Karpas-422 (cell line): Measurements from ENCODE around the gene ST3GAL3. TPM values are rescaled to one million over a fixed set of nuclear protein-coding genes. Genes with fewer than 3 reads are reported as not detected.

Experiments used
- DNase-seq: peaks from one replicate; pipeline ENCODE4 v3.0.0-alpha.2; 2015
- H2AFZ ChIP-seq: fragments of 200-600 bp; sonication (generic); 2 replicates; pipeline ENCODE4 v1.6.1; 2014; ENCODE audit warnings: antibody characterized with exemption, low read length, mixed read lengths
- H3K27ac ChIP-seq: fragments of 200-600 bp; sonication (generic); 2 replicates; pipeline ENCODE4 v1.5.1; 2014; ENCODE audit warnings: mild to moderate bottlenecking, low read length, moderate library complexity
- H3K27me3 ChIP-seq: fragments of 200-600 bp; sonication (generic); 2 replicates; pipeline ENCODE4 v1.6.1; 2014; ENCODE audit warnings: low read length, mixed read lengths
- H3K36me3 ChIP-seq: fragments of 200-600 bp; sonication (generic); 2 replicates; pipeline ENCODE4 v1.6.1; 2014; ENCODE audit warnings: low read length, mixed read lengths; ENCODE audit not compliant: insufficient read depth
- H3K4me1 ChIP-seq: fragments of 200-600 bp; sonication (generic); 2 replicates; pipeline ENCODE4 v1.6.1; 2014; ENCODE audit warnings: mild to moderate bottlenecking, low read length, mixed read lengths
- H3K4me2 ChIP-seq: fragments of 200-600 bp; sonication (generic); 2 replicates; pipeline ENCODE4 v1.6.1; 2014; ENCODE audit warnings: low read length, low read depth, mild to moderate bottlenecking; ENCODE audit not compliant: poor library complexity, severe bottlenecking
- H3K4me3 ChIP-seq: fragments of 200-600 bp; sonication (generic); 2 replicates; pipeline ENCODE4 v1.5.1; 2014; ENCODE audit warnings: mild to moderate bottlenecking, antibody characterized with exemption, low read length, mixed read lengths
- H3K79me2 ChIP-seq: fragments of 200-600 bp; sonication (generic); 2 replicates; pipeline ENCODE4 v1.6.1; 2014; ENCODE audit warnings: mild to moderate bottlenecking, low read length, mixed read lengths
- H3K9ac ChIP-seq: fragments of 200-600 bp; sonication (generic); 2 replicates; pipeline ENCODE4 v1.6.0; 2014; ENCODE audit warnings: low read length
- H3K9me2 ChIP-seq: fragments of 200-600 bp; sonication (generic), shearing (Covaris generic); replicated peaks from 2 replicates; pipeline ENCODE4 v1.6.0; 2014; ENCODE audit warnings: mild to moderate bottlenecking, low read length, moderate library complexity; ENCODE audit not compliant: insufficient read depth
- H3K9me3 ChIP-seq: fragments of 300-700, 200-600 bp; sonication (generic); 2 replicates; pipeline ENCODE4 v1.6.1; 2014; ENCODE audit warnings: low read length, mixed read lengths
- H4K20me1 ChIP-seq: fragments of 200-600 bp; sonication (generic); 2 replicates; pipeline ENCODE4 v1.6.1; 2014; ENCODE audit warnings: mild to moderate bottlenecking, antibody characterized with exemption, low read length, low read depth; ENCODE audit not compliant: insufficient read depth
- total RNA-seq: library from RNA; depleted of rRNA; stranded (reverse); fragments of >200 nt; shearing (Covaris generic); gene quantifications from 2 replicates; pipeline ENCODE4 v1.2.3, GENCODE V29; 2014; ENCODE audit warnings: low replicate concordance

ST3GAL3 gene
- total RNA-seq, 1 experiment from 2014 or later: 33.1 TPM

GRCh38 chr1:43910343-43910742, 203.0 kb downstream of the ST3GAL3 start:
- Histone ChIP-seq H3K79me2 (no peaks in the 10 kb centered on the region), H3K4me2 (no peak overlapping the region), H3K36me3 (no peaks in the 10 kb centered on the region), H3K27ac (no peak overlapping the region), H3K4me3 (no peak overlapping the region), H2AFZ (no peak overlapping the region), H3K9me2 (no peaks in the 10 kb centered on the region), H3K27me3 (no peaks in the 10 kb centered on the region), H4K20me1 (no peaks in the 10 kb centered on the region), H3K4me1 (no peaks in the 10 kb centered on the region), H3K9me3 (no peaks in the 10 kb centered on the region), H3K9ac (no peak overlapping the region)
- no peak for DNase-seq

GRCh38 chr1:43912607-43913006, 205.3 kb downstream of the ST3GAL3 start:
- H3K4me2 ChIP-seq: no peak overlapping the region
- no peaks in the 10 kb centered on the region for H3K79me2 ChIP-seq
- no peak for DNase-seq
- H3K4me1 ChIP-seq: no peaks in the 10 kb centered on the region
- H2AFZ ChIP-seq: no peak overlapping the region
- H3K27me3 ChIP-seq: no peaks in the 10 kb centered on the region
- no peak overlapping the region for H3K4me3 ChIP-seq
- H3K36me3 ChIP-seq: no peaks in the 10 kb centered on the region
- no peaks in the 10 kb centered on the region for H4K20me1 ChIP-seq
- no peak overlapping the region for H3K27ac ChIP-seq
- H3K9me3 ChIP-seq: no peaks in the 10 kb centered on the region
- H3K9ac ChIP-seq: no peak overlapping the region
- no peaks in the 10 kb centered on the region for H3K9me2 ChIP-seq

- Histone ChIP-seq H3K27ac (no peak overlapping the region), H3K4me2 (no peak overlapping the region), H3K9me3 (no peaks in the 10 kb centered on the region), H3K9me2 (no peaks in the 10 kb centered on the region), H3K9ac (no peak overlapping the region), H3K79me2 (no peaks in the 10 kb centered on the region), H3K36me3 (no peaks in the 10 kb centered on the region), H3K4me3 (no peak overlapping the region), H4K20me1 (no peaks in the 10 kb centered on the region), H3K4me1 (no peaks in the 10 kb centered on the region), H3K27me3 (no peaks in the 10 kb centered on the region), H2AFZ (no peak overlapping the region)
- no peak for DNase-seq
Observed at GRCh38 chr1:43913051-43913501, 205.7 kb downstream of the ST3GAL3 start.

GRCh38 chr1:43913666-43914360, 206.5 kb downstream of the ST3GAL3 start:
- no peaks in the 10 kb centered on the region for H3K9me3 ChIP-seq
- H3K27me3 ChIP-seq: no peaks in the 10 kb centered on the region
- H3K9ac ChIP-seq: no peak overlapping the region
- DNase-seq: no peak
- no peak overlapping the region for H3K4me3 ChIP-seq
- H3K27ac ChIP-seq: no peak overlapping the region
- peaks cover 3% of the 10 kb centered on the region; the same call in 1 of the 2 replicates for H3K4me1 ChIP-seq
- H4K20me1 ChIP-seq: no peaks in the 10 kb centered on the region
- H3K36me3 ChIP-seq: no peaks in the 10 kb centered on the region
- H3K9me2 ChIP-seq: no peaks in the 10 kb centered on the region
- H3K4me2 ChIP-seq: no peak overlapping the region
- H2AFZ ChIP-seq: no peak overlapping the region
- no peaks in the 10 kb centered on the region for H3K79me2 ChIP-seq

- Histone ChIP-seq H3K9ac (no peak overlapping the region), H3K27ac (no peak overlapping the region), H3K4me3 (no peak overlapping the region), H3K9me2 (no peaks in the 10 kb centered on the region), H3K9me3 (no peaks in the 10 kb centered on the region), H3K36me3 (no peaks in the 10 kb centered on the region), H3K4me1 (peaks cover 7% of the 10 kb centered on the region; the same call in 1 of the 2 replicates), H4K20me1 (no peaks in the 10 kb centered on the region), H2AFZ (no peak overlapping the region), H3K27me3 (no peaks in the 10 kb centered on the region), H3K4me2 (no peak overlapping the region), H3K79me2 (no peaks in the 10 kb centered on the region)
- DNase-seq: no peak
Observed at GRCh38 chr1:43914576-43915525, 207.5 kb downstream of the ST3GAL3 start.

GRCh38 chr1:43919906-43920305, 212.6 kb downstream of the ST3GAL3 start:
- H2AFZ ChIP-seq: no peak overlapping the region
- no peaks in the 10 kb centered on the region for H3K27me3 ChIP-seq
- H3K4me3 ChIP-seq: no peak overlapping the region
- no peaks in the 10 kb centered on the region for H4K20me1 ChIP-seq
- H3K79me2 ChIP-seq: no peaks in the 10 kb centered on the region
- H3K27ac ChIP-seq: no peak overlapping the region
- H3K9me2 ChIP-seq: no peaks in the 10 kb centered on the region
- H3K4me1 ChIP-seq: peaks cover 7% of the 10 kb centered on the region; the same call in 1 of the 2 replicates
- no peak overlapping the region for H3K4me2 ChIP-seq
- no peak overlapping the region for H3K9ac ChIP-seq
- DNase-seq: no peak
- no peaks in the 10 kb centered on the region for H3K9me3 ChIP-seq
- no peaks in the 10 kb centered on the region for H3K36me3 ChIP-seq

GRCh38 chr1:43921022-43921421, 213.7 kb downstream of the ST3GAL3 start:
- Histone ChIP-seq H3K27ac (no peak overlapping the region), H2AFZ (no peak overlapping the region), H3K9me3 (no peaks in the 10 kb centered on the region), H4K20me1 (no peaks in the 10 kb centered on the region), H3K9me2 (no peaks in the 10 kb centered on the region), H3K79me2 (no peaks in the 10 kb centered on the region), H3K4me1 (peaks cover 7% of the 10 kb centered on the region; the same call in 1 of the 2 replicates), H3K27me3 (no peaks in the 10 kb centered on the region), H3K36me3 (no peaks in the 10 kb centered on the region), H3K4me2 (no peak overlapping the region), H3K9ac (no peak overlapping the region), H3K4me3 (no peak overlapping the region)
- DNase-seq: no peak

GRCh38 chr1:43924516-43924915, 217.2 kb downstream of the ST3GAL3 start:
- no peaks in the 10 kb centered on the region for H3K79me2 ChIP-seq
- no peaks in the 10 kb centered on the region for H3K9me3 ChIP-seq
- no peak overlapping the region for H3K4me3 ChIP-seq
- no peak overlapping the region for H2AFZ ChIP-seq
- no peaks in the 10 kb centered on the region for H3K27me3 ChIP-seq
- no peaks in the 10 kb centered on the region for H3K9me2 ChIP-seq
- no peak for DNase-seq
- H3K4me2 ChIP-seq: no peak overlapping the region
- H3K9ac ChIP-seq: no peak overlapping the region
- H3K27ac ChIP-seq: no peak overlapping the region
- H4K20me1 ChIP-seq: no peaks in the 10 kb centered on the region
- H3K36me3 ChIP-seq: no peaks in the 10 kb centered on the region
- no peaks in the 10 kb centered on the region for H3K4me1 ChIP-seq
